Suprapubic skin (tissue), 4 donors: ENCODE results near the gene RBMS3. TPM values are rescaled to one million over a fixed set of nuclear protein-coding genes. Genes with fewer than 3 reads are reported as not detected.

Source experiments
- DNase-seq, 2 donors: peaks; one replicate each; pipeline ENCODE4 v3.0.0-alpha.2; 2019; ENCODE audit warnings: low spot score in 2 of 2
- H3K27ac ChIP-seq: fragments of 200-600 bp; sonication (generic); one replicate; pipeline ENCODE4 v1.5.1; 2019
- H3K27me3 ChIP-seq: fragments of 200-600 bp; sonication (generic); one replicate; pipeline ENCODE4 v1.5.1; 2019
- H3K36me3 ChIP-seq: fragments of 200-600 bp; sonication (generic); one replicate; pipeline ENCODE4 v1.5.1; 2019
- H3K4me1 ChIP-seq: fragments of 200-600 bp; sonication (generic); one replicate; pipeline ENCODE4 v1.5.1; 2019
- H3K4me3 ChIP-seq: fragments of 200-600 bp; sonication (generic); one replicate; pipeline ENCODE4 v1.5.1; 2019; ENCODE audit warnings: mild to moderate bottlenecking
- H3K9me3 ChIP-seq: fragments of 200-600 bp; sonication (generic); one replicate; pipeline ENCODE4 v1.5.1; 2019
- EP300 ChIP-seq: sonication (generic); formaldehyde crosslinking; IDR thresholded peaks from one replicate; pipeline ENCODE4 v1.6.1; 2017; ENCODE audit warnings: antibody characterized with exemption
- POLR2A ChIP-seq, 2 donors: fragments of 450-650 bp; IDR thresholded peaks; one replicate each; pipeline ENCODE4 v1.6.1; 2017; ENCODE audit warnings: antibody characterized with exemption in 2 of 2, mild to moderate bottlenecking in 2 of 2, moderate library complexity in 2 of 2
- POLR2AphosphoS5 ChIP-seq, 3 donors: sonication (generic); formaldehyde crosslinking; IDR thresholded peaks; one replicate each; pipeline ENCODE4 v1.6.1; 2017; ENCODE audit warnings: antibody characterized with exemption in 3 of 3
- WGBS: methylation state at CpG from one replicate; pipeline ENCODE4 v1.1.5; 2018; 5-methylcytosine and 5-hydroxymethylcytosine counted together
- total RNA-seq, 4 donors: library from RNA; depleted of rRNA; stranded (reverse); fragments of >200 nt; gene quantifications; one replicate each; pipeline ENCODE4 v1.1.0, GENCODE V29; 2016
- TF ChIP-seq, protein P1 (sequence below), 2 donors: fragments of 200-600 bp in 1 of 2; fragments of 450-650 bp in 1 of 2; sonication (generic) in 1 of 2; IDR thresholded peaks; one replicate each; pipeline ENCODE4 v1.5.1; 2016 to 2019; ENCODE audit warnings: antibody characterized with exemption in 2 of 2, mild to moderate bottlenecking in 1 of 2, moderate library complexity in 1 of 2

The RBMS3 gene
- total RNA-seq, 4 donors from 2014 or later = 7.7 to 23.4 (median 11.9) TPM

GRCh38 chr3:29583861-29584260 lies 303.0 kb downstream of the RBMS3 start:
- H3K27me3 ChIP-seq = no peaks in the 10 kb centered on the region
- no peaks in the 10 kb centered on the region for H3K4me1 ChIP-seq
- H3K9me3 ChIP-seq = no peaks in the 10 kb centered on the region
- no peaks in the 10 kb centered on the region for H3K36me3 ChIP-seq
- DNase-seq = no peak
- H3K27ac ChIP-seq = no peak overlapping the region
- TF ChIP-seq POLR2A (IDR thresholded peaks at IDR 0.05) = no peak
- TF ChIP-seq POLR2AphosphoS5 (IDR thresholded peaks at IDR 0.05) = no peak
- TF ChIP-seq, protein P1, sequence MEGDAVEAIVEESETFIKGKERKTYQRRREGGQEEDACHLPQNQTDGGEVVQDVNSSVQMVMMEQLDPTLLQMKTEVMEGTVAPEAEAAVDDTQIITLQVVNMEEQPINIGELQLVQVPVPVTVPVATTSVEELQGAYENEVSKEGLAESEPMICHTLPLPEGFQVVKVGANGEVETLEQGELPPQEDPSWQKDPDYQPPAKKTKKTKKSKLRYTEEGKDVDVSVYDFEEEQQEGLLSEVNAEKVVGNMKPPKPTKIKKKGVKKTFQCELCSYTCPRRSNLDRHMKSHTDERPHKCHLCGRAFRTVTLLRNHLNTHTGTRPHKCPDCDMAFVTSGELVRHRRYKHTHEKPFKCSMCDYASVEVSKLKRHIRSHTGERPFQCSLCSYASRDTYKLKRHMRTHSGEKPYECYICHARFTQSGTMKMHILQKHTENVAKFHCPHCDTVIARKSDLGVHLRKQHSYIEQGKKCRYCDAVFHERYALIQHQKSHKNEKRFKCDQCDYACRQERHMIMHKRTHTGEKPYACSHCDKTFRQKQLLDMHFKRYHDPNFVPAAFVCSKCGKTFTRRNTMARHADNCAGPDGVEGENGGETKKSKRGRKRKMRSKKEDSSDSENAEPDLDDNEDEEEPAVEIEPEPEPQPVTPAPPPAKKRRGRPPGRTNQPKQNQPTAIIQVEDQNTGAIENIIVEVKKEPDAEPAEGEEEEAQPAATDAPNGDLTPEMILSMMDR (IDR thresholded peaks at IDR 0.05) = no peak
- TF ChIP-seq EP300 = no peak
- no peak overlapping the region for H3K4me3 ChIP-seq

DNA sequence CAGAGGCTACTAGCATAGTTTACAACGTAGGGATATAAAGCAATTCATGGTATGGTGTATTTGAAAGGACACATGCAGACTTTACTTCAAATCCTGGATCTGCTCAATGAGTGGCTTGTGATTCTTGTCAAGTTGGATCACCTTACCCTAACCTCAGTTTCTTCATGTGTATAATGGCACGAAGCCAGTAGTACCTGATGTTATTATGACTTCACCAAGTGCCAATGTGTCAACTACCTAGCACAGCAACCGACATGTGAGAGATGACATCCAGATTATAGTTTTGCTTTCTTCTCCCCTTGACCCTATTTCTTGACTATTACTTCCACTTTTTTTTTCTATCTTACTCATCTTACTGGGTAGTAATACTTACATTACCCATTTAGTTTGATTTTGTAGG lies 304.5 kb downstream of the RBMS3 start:
- no peaks in the 10 kb centered on the region for H3K4me1 ChIP-seq
- H3K27me3 ChIP-seq = no peaks in the 10 kb centered on the region
- no peaks in the 10 kb centered on the region for H3K9me3 ChIP-seq
- TF ChIP-seq, protein P1 (IDR thresholded peaks at IDR 0.05) = no peak
- TF ChIP-seq EP300 = no peak
- TF ChIP-seq POLR2A (IDR thresholded peaks at IDR 0.05) = no peak
- TF ChIP-seq POLR2AphosphoS5 (IDR thresholded peaks at IDR 0.05) = no peak
- no peak overlapping the region for H3K4me3 ChIP-seq
- no peak overlapping the region for H3K27ac ChIP-seq
- no peaks in the 10 kb centered on the region for H3K36me3 ChIP-seq
- 89% methylated on average over 3 of the region's 3 CpGs for WGBS
- no peak for DNase-seq

DNA sequence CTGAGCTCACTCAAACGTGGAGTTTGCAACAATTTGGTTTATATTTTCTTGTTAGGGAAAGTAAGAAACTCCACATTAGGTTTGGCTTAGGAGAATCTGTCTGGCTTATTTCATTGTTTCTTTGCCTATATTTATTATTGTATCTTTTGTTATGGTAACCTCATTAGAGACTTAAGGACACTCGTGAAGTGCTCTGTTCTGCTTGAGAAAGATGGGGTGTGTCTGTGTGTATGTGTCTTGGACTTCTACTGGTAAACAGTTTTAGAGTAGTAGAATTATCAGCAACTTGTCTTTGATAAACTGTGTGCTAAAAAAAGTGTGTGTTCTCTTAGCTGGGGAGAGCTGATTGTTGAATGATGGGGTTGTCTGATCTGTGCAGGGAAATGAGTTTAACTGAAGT lies 306.5 kb downstream of the RBMS3 start:
- Histone ChIP-seq H3K4me1 (no peaks in the 10 kb centered on the region), H3K27ac (no peak overlapping the region)

DNA sequence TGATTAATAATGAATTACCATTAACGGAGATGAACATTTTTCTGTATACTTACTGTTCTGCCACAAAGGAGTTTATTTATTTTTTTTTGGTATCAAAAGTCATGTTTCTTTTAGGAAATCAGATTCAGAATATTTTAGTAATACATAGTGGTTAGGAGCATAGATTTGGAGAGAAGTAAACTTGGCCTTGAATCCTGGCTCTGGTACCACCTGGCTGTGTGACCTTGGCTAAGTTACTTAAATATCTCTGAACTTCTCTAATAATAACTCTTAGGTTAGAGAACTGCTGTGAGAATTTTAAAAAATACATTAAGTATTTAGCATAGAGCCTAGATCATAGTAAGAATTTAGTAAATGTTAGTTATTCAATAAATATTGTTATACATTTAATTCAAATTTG lies 309.1 kb downstream of the RBMS3 start:
- Histone ChIP-seq H3K9me3 (no peaks in the 10 kb centered on the region), H3K4me1 (no peaks in the 10 kb centered on the region), H3K27me3 (no peaks in the 10 kb centered on the region), H3K36me3 (no peaks in the 10 kb centered on the region), H3K27ac (no peak overlapping the region), H3K4me3 (no peak overlapping the region)
- no peak for DNase-seq
- no peak for TF ChIP-seq EP300
- WGBS = 84% methylated on average over 1 of the region's 1 CpG

More for the DNA sequence above, 306.5 kb downstream of the RBMS3 start:
- TF ChIP-seq POLR2A (IDR thresholded peaks at IDR 0.05) (no peak), POLR2AphosphoS5 (IDR thresholded peaks at IDR 0.05) (no peak), EP300 (no peak)
- TF ChIP-seq, protein P1 (IDR thresholded peaks at IDR 0.05) = no peak
- Histone ChIP-seq H3K9me3 (no peaks in the 10 kb centered on the region), H3K27me3 (no peaks in the 10 kb centered on the region), H3K4me3 (no peak overlapping the region), H3K36me3 (no peaks in the 10 kb centered on the region)
- 74% methylated on average over 2 of the region's 2 CpGs for WGBS
- no peak for DNase-seq

DNA sequence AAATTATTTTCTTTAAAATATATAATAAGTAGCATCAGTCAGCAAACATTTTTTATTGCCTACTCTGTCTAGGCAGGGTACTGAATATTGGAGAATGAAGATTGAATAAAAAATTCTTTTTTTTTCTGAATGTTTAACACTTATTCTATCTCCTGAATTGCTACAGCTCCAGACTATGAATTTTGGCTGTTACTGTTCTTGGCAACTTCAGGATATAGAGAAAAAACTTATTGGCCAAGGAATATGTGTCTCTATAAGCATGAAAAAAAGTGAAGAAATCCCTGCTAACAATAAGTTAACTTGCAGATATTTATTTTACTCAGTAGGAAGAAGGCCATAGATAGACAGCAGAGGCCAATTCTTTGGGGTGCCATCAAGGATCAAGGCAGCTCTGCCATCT lies 309.6 kb downstream of the RBMS3 start:
- Histone ChIP-seq H3K4me1 (no peaks in the 10 kb centered on the region), H3K27me3 (no peaks in the 10 kb centered on the region), H3K36me3 (no peaks in the 10 kb centered on the region), H3K27ac (no peak overlapping the region), H3K9me3 (no peaks in the 10 kb centered on the region), H3K4me3 (no peak overlapping the region)
- DNase-seq = no peak
- TF ChIP-seq EP300 (no peak), POLR2AphosphoS5 (IDR thresholded peaks at IDR 0.05) (no peak), POLR2A (IDR thresholded peaks at IDR 0.05) (no peak)
- TF ChIP-seq, protein P1 (IDR thresholded peaks at IDR 0.05) = no peak

DNA sequence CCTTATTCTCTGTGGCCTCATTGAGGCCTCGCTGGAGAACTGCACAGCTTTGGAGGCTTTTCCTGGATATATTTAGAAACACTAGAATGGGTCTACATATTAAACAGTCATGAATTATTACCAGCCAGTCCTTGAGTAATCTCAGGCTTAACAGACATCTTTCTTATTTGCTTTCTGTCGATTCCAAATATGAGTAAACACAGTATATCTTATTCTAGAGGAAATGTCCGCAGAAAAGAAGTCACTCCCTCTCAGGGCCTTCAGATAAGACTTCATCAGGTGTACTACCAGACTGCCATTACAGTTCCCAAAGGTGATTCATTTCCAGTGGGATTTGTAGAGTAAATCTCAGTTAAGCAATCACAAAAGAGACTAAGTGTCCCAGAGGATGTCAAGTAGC lies 310.7 kb downstream of the RBMS3 start:
- Histone ChIP-seq H3K4me3 (no peak overlapping the region), H3K27ac (no peak overlapping the region), H3K36me3 (no peaks in the 10 kb centered on the region), H3K9me3 (no peaks in the 10 kb centered on the region), H3K4me1 (no peaks in the 10 kb centered on the region), H3K27me3 (no peaks in the 10 kb centered on the region)
- 77% methylated on average over 3 of the region's 3 CpGs for WGBS
- DNase-seq = no peak
- TF ChIP-seq, protein P1 (IDR thresholded peaks at IDR 0.05) = no peak
- TF ChIP-seq EP300 (no peak), POLR2A (IDR thresholded peaks at IDR 0.05) (no peak), POLR2AphosphoS5 (IDR thresholded peaks at IDR 0.05) (no peak)
